Adrenal gland (tissue), 5 donors: Measurements from ENCODE around the gene ATF7.

Experiments used
- POLR2A ChIP-seq, 2 donors: fragments of 450-650 bp; IDR thresholded peaks; one replicate each; pipeline ENCODE4 v1.6.1; 2017; ENCODE audit warnings: antibody characterized with exemption in 2 of 2, mild to moderate bottlenecking in 2 of 2, moderate library complexity in 1 of 2
- TF ChIP-seq, protein P1 (sequence below), 6 experiments: fragments of 450-650 bp in 4 of 6; fragments of 200-600 bp in 2 of 6; sonication (generic) in 1 of 6; IDR thresholded peaks; 1 replicate in 5 of 6; 2 replicates in 1 of 6; pipeline versions ENCODE4 v1.5.1 to v1.8.0; 2016 to 2021; ENCODE audit warnings: antibody characterized with exemption in 6 of 6, mild to moderate bottlenecking in 2 of 6, moderate library complexity in 1 of 6
- donor health status: DM: no; HTN: no; CAD: no.

- TF ChIP-seq, protein P1, sequence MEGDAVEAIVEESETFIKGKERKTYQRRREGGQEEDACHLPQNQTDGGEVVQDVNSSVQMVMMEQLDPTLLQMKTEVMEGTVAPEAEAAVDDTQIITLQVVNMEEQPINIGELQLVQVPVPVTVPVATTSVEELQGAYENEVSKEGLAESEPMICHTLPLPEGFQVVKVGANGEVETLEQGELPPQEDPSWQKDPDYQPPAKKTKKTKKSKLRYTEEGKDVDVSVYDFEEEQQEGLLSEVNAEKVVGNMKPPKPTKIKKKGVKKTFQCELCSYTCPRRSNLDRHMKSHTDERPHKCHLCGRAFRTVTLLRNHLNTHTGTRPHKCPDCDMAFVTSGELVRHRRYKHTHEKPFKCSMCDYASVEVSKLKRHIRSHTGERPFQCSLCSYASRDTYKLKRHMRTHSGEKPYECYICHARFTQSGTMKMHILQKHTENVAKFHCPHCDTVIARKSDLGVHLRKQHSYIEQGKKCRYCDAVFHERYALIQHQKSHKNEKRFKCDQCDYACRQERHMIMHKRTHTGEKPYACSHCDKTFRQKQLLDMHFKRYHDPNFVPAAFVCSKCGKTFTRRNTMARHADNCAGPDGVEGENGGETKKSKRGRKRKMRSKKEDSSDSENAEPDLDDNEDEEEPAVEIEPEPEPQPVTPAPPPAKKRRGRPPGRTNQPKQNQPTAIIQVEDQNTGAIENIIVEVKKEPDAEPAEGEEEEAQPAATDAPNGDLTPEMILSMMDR (IDR thresholded peaks at IDR 0.05), result no peak
- no peak for TF ChIP-seq POLR2A (IDR thresholded peaks at IDR 0.05)
Measured at GRCh38 chr12:53568809-53569557, 57.2 kb downstream of the ATF7 start.
